Body of pancreas (tissue), 4 donors: ENCODE results near the gene SLC11A1. TPM values are rescaled to one million over a fixed set of nuclear protein-coding genes. Genes with fewer than 3 reads are reported as not detected.

Experiments used
- ATAC-seq: fragments of 150-250 bp; one replicate; pipeline ENCODE4 v1.9.1; 2016
- DNase-seq, 4 donors: peaks; one replicate each; pipeline ENCODE4 v3.0.0-alpha.2; 2019
- H3K27ac ChIP-seq, 4 donors: fragments of 200-600 bp; sonication (generic); 1 replicate in 3 of 4; 2 replicates in 1 of 4; pipeline versions ENCODE4 v1.5.1 to v1.6.1; 2016 to 2019; ENCODE audit warnings: mild to moderate bottlenecking in 1 of 4, mixed read lengths in 1 of 4, moderate library complexity in 1 of 4
- H3K27me3 ChIP-seq, 2 donors: fragments of 200-600 bp; sonication (generic); one replicate each; pipeline ENCODE4 v1.6.0; 2016; ENCODE audit warnings: mild to moderate bottlenecking in 1 of 2
- H3K36me3 ChIP-seq, 2 donors: fragments of 200-600 bp; sonication (generic); replicated peaks in 1 of 2; 2 replicates each; pipeline ENCODE4 v1.5.1; 2016; ENCODE audit warnings: low read depth in 2 of 2; ENCODE audit not compliant: insufficient read depth in 1 of 2
- H3K4me1 ChIP-seq: fragments of 200-600 bp; sonication (generic); one replicate; pipeline ENCODE4 v1.6.0; 2016
- H3K4me3 ChIP-seq, 2 donors: fragments of 200-600 bp; sonication (generic); 1 replicate in 1 of 2; 2 replicates in 1 of 2; pipeline ENCODE4 v1.5.1; 2016 to 2019
- H3K9me3 ChIP-seq, 3 donors: fragments of 200-600 bp; sonication (generic); 1 replicate in 2 of 3; 2 replicates in 1 of 3; pipeline ENCODE4 v1.5.1; 2016
- CTCF ChIP-seq, 7 experiments: fragments of 450-650 bp in 4 of 7; fragments of 200-600 bp in 3 of 7; sonication (generic) in 3 of 7; IDR thresholded peaks; one replicate each; pipeline ENCODE4 v1.5.1; 2016 to 2019; ENCODE audit warnings: antibody characterized with exemption in 7 of 7
- POLR2A ChIP-seq, 3 donors: fragments of 450-650 bp; IDR thresholded peaks; one replicate each; pipeline ENCODE4 v1.6.1; 2016; ENCODE audit warnings: antibody characterized with exemption in 3 of 3, mild to moderate bottlenecking in 2 of 3
- WGBS, 2 donors: methylation state at CpG; one replicate each; pipeline ENCODE4 v1.1.5; 2017; 5-methylcytosine and 5-hydroxymethylcytosine counted together
- intact Hi-C: fragments of 100-400 bp; cut with DNase I; formaldehyde crosslinking; loops from one replicate; pipeline ENCODE4 v1.15.1; 2023
- total RNA-seq, 2 donors: library from RNA; depleted of rRNA; stranded (reverse); fragments of >200 nt; gene quantifications; one replicate each; pipeline ENCODE4 v1.1.0, GENCODE V29; 2016

SLC11A1 gene
- total RNA-seq, 2 donors from 2014 or later: 3.0 to 7.3 TPM

GRCh38 chr2:218428846-218429558 lies 46.9 kb downstream of the SLC11A1 start:
- Histone ChIP-seq H3K9me3 (no peaks in the 10 kb centered on the region), H3K4me3 (no peak overlapping the region), H3K27ac (no peak overlapping the region), H3K4me1 (no peaks in the 10 kb centered on the region), H3K36me3 (peaks cover 0 to 5% of the 10 kb centered on the region in 2 donors), H3K27me3 (no peaks in the 10 kb centered on the region)
- intact Hi-C loops: no loop called here
- ATAC-seq (no peak), DNase-seq (no peak)
- 91 to 97% methylated on average over 11 to 23 of the region's 24 CpGs for WGBS, 2 donors
- no peak for TF ChIP-seq CTCF (IDR thresholded peaks at IDR 0.05)
- no peak for TF ChIP-seq POLR2A (IDR thresholded peaks at IDR 0.05)

- DNase-seq: no peak
- no peaks in the 10 kb centered on the region for H3K9me3 ChIP-seq
- H3K27ac ChIP-seq: no peak overlapping the region
- H3K36me3 ChIP-seq: peaks cover 0 to 5% of the 10 kb centered on the region in 2 donors
- no peak for ATAC-seq
- H3K4me3 ChIP-seq: no peak overlapping the region
- TF ChIP-seq CTCF (IDR thresholded peaks at IDR 0.05) (no peak), POLR2A (IDR thresholded peaks at IDR 0.05) (no peak)
- H3K27me3 ChIP-seq: no peaks in the 10 kb centered on the region
- H3K4me1 ChIP-seq: no peaks in the 10 kb centered on the region
- 82 to 90% methylated on average over 9 of the region's 9 CpGs for WGBS, 2 donors
- intact Hi-C loops: no loop called here
Observed at GRCh38 chr2:218429911-218430692, 48.0 kb downstream of the SLC11A1 start.

GRCh38 chr2:218430721-218431120 lies 48.6 kb downstream of the SLC11A1 start:
- intact Hi-C loops: no loop called here
- ATAC-seq (no peak), DNase-seq (no peak)
- TF ChIP-seq CTCF (IDR thresholded peaks at IDR 0.05): no peak
- TF ChIP-seq POLR2A (IDR thresholded peaks at IDR 0.05): no peak
- Histone ChIP-seq H3K27me3 (no peaks in the 10 kb centered on the region), H3K4me1 (no peaks in the 10 kb centered on the region), H3K4me3 (no peak overlapping the region), H3K36me3 (peaks cover 0 to 5% of the 10 kb centered on the region in 2 donors), H3K9me3 (no peaks in the 10 kb centered on the region), H3K27ac (no peak overlapping the region)
- WGBS, 2 donors: 89 to 91% methylated on average over 11 of the region's 11 CpGs

- Histone ChIP-seq H3K4me3 (no peak overlapping the region), H3K36me3 (peaks cover 0 to 5% of the 10 kb centered on the region in 2 donors), H3K4me1 (no peaks in the 10 kb centered on the region), H3K9me3 (no peaks in the 10 kb centered on the region), H3K27ac (no peak overlapping the region), H3K27me3 (no peaks in the 10 kb centered on the region)
- no peak for ATAC-seq
- DNase-seq: no peak
- intact Hi-C loops: no loop called here
- TF ChIP-seq CTCF (IDR thresholded peaks at IDR 0.05) (no peak), POLR2A (IDR thresholded peaks at IDR 0.05) (no peak)
- 89 to 91% methylated on average over 9 to 10 of the region's 10 CpGs for WGBS, 2 donors
Observed at GRCh38 chr2:218431878-218432277, 49.8 kb downstream of the SLC11A1 start.
